ENCODE measurements around the gene KAZALD1. TPM values are rescaled to one million over a fixed set of nuclear protein-coding genes. Genes with fewer than 3 reads are reported as not detected.

KAZALD1 gene
- total RNA-seq, 6 experiments from 2014 or later, result 14.5 to 21.1 (median 19.9) TPM

- no peaks in the 10 kb centered on the region for H3K36me3 Mint-ChIP-seq (ENCODE audit: low read depth)
- TF ChIP-seq, protein P1, sequence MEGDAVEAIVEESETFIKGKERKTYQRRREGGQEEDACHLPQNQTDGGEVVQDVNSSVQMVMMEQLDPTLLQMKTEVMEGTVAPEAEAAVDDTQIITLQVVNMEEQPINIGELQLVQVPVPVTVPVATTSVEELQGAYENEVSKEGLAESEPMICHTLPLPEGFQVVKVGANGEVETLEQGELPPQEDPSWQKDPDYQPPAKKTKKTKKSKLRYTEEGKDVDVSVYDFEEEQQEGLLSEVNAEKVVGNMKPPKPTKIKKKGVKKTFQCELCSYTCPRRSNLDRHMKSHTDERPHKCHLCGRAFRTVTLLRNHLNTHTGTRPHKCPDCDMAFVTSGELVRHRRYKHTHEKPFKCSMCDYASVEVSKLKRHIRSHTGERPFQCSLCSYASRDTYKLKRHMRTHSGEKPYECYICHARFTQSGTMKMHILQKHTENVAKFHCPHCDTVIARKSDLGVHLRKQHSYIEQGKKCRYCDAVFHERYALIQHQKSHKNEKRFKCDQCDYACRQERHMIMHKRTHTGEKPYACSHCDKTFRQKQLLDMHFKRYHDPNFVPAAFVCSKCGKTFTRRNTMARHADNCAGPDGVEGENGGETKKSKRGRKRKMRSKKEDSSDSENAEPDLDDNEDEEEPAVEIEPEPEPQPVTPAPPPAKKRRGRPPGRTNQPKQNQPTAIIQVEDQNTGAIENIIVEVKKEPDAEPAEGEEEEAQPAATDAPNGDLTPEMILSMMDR (IDR thresholded peaks at IDR 0.05), result no peak
- no peak overlapping the region for H3K4me3 Mint-ChIP-seq
Observed at GRCh38 chr10:101020427-101021075, 41.2 kb upstream of the KAZALD1 start.

DNA sequence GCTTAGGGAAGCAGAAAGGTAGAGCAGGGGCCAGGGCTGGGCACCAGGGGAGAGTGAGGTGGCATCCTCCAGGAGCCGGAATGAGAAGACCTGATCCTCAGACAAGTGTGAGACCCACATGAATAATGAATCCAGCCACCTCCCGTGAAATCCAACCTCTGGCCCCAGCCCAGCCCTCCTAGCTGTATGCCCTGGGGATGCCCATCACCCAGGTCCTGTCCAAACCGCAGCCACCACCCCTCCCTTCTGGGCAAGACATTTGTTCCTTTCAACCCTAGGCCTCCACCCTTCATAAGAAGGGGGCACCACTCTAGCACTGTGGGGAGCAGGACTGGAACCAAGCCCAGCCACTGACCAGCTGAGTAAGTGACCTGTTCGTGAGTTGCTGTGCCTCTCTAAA, 40.5 kb upstream of the KAZALD1 start:
- Mint-ChIP-seq H3K36me3 (ENCODE audit: low read depth) (no peaks in the 10 kb centered on the region), H3K27ac (no peak overlapping the region), H3K27me3 (ENCODE audit: insufficient read depth) (peaks cover 14% of the 10 kb centered on the region), H3K4me1 (ENCODE audit: low read depth) (peaks cover 4% of the 10 kb centered on the region), H3K9me3 (no peaks in the 10 kb centered on the region), H3K4me3 (no peak overlapping the region)
- TF ChIP-seq, protein P1 (IDR thresholded peaks at IDR 0.05), result no peak
- DNase-seq, result no peak

More at GRCh38 chr10:101020427-101021075, 41.2 kb upstream of the KAZALD1 start:
- Mint-ChIP-seq H3K27ac (no peak overlapping the region), H3K9me3 (no peaks in the 10 kb centered on the region), H3K4me1 (ENCODE audit: low read depth) (peaks cover 9% of the 10 kb centered on the region), H3K27me3 (ENCODE audit: insufficient read depth) (peaks cover 14% of the 10 kb centered on the region)
- no peak for DNase-seq

- Mint-ChIP-seq H3K4me3 (no peak overlapping the region), H3K36me3 (ENCODE audit: low read depth) (no peaks in the 10 kb centered on the region), H3K9me3 (no peaks in the 10 kb centered on the region), H3K27me3 (ENCODE audit: insufficient read depth) (peaks cover 14% of the 10 kb centered on the region), H3K4me1 (ENCODE audit: low read depth) (no peaks in the 10 kb centered on the region; the same call in 1 of the 2 replicates), H3K27ac (no peak overlapping the region)
- TF ChIP-seq, protein P1 (IDR thresholded peaks at IDR 0.05), result no peak
- DNase-seq, result no peak
Observed at GRCh38 chr10:101021692-101022251, 40.0 kb upstream of the KAZALD1 start.

GRCh38 chr10:101022967-101023705, 38.7 kb upstream of the KAZALD1 start:
- no peaks in the 10 kb centered on the region for H3K36me3 Mint-ChIP-seq (ENCODE audit: low read depth)
- TF ChIP-seq, protein P1 (IDR thresholded peaks at IDR 0.05), result no peak
- no peaks in the 10 kb centered on the region for H3K9me3 Mint-ChIP-seq
- H3K27me3 Mint-ChIP-seq (ENCODE audit: insufficient read depth), result peaks cover 14% of the 10 kb centered on the region
- H3K27ac Mint-ChIP-seq, result no peak overlapping the region
- H3K4me1 Mint-ChIP-seq (ENCODE audit: low read depth), result peaks cover 5% of the 10 kb centered on the region; the same call in 1 of the 2 replicates
- no peak for DNase-seq
- no peak overlapping the region for H3K4me3 Mint-ChIP-seq

DNA sequence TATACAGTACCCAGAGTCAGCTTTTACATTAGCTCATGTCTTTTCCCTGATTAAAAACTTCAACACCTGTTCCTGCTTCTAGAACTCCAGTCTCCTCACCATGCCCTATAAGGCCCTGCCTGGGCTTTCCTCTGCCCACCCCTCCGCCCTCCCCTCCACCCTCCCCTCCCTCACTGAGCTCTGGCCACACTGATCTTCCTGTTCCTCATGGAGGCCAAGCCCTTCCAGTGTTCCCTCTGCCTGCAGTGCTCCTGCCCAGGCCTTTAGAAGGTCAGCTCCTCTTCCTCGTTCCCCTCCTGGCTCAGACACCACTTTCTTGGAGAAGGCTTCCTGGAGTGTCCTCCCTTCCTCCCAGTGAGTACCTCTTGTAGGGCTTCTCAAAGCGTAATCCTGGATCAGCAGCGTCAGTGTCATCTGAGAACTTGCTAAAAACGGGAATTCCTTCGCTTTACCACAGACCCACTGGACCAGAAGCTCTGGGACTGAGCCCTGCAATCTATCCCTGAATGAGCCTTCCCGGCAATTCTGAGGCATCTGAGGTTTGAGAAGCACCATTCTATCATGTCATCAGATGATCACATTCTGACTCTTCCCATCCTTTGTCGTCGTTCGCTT, 34.6 kb upstream of the KAZALD1 start:
- TF ChIP-seq, protein P1 (IDR thresholded peaks at IDR 0.05), result no peak
- Mint-ChIP-seq H3K4me3 (no peak overlapping the region), H3K9me3 (no peaks in the 10 kb centered on the region), H3K36me3 (ENCODE audit: low read depth) (no peaks in the 10 kb centered on the region), H3K27me3 (ENCODE audit: insufficient read depth) (peaks cover 14% of the 10 kb centered on the region), H3K27ac (no peak overlapping the region), H3K4me1 (ENCODE audit: low read depth) (peaks cover 23% of the 10 kb centered on the region)
- DNase-seq, result no peak
